DMS53 treated with DMSO at 0.1 percent for 48 hours (cell line): ENCODE measurements around the gene PCMTD2.

Source experiments
- DNase-seq: peaks from one replicate; lab custom pipeline; 2025; ENCODE audit not compliant: unreplicated experiment; lab: John Stamatoyannopoulos, UW

PCMTD2 gene

DNA sequence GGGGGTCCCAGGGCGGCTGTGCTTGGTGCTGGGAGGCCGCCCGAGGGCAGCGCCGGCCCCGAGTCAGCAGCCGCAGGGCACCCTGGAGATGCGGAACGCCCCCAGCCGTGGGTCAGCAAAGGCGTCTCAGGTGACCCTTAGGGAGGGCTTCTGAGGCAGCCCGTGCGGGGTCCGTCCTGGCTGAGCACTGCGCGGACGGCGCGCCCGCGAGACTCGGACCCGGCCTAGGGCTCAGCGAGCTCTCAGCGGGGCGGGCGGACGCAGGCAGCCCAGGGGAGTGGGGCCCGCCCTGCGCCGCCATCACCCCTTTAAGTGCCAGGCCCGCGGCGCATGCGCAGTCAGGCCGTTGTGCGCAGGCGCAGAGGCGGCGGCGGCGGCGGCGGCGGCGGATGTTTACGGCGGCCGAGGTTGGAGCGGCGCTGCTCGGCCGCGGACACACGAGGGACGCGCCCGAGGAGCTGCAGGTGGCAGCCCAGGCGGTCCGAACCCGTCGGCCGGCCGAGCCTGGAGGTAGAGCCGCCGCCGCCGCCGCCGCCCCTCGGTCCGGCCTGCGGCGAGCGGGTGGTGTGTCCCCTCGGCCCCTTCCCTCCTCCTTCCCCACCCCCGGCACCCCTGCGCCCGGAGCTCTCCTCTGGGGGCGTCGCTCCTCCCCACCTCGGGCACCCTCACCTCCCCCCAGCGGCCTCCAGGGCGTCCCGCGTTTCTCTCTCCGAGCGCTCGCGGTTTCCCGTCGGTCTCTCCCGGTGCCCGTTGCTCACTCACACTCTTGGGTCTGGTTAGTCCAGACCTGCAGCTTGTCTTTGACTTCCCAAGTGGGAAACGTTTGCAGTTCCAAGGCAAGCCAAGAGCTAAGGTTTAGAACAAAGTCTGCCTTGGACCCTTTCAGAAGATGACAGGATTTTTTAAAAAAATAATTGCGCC lies at the start of gene PCMTD2:
Gene PCMTD2 (plus strand): TSS at position 388 of the 921 bp plus-strand sequence. CDS start 4,218 bp downstream, outside the sequence.
- DNase-seq = peak; percentile 54

DNA sequence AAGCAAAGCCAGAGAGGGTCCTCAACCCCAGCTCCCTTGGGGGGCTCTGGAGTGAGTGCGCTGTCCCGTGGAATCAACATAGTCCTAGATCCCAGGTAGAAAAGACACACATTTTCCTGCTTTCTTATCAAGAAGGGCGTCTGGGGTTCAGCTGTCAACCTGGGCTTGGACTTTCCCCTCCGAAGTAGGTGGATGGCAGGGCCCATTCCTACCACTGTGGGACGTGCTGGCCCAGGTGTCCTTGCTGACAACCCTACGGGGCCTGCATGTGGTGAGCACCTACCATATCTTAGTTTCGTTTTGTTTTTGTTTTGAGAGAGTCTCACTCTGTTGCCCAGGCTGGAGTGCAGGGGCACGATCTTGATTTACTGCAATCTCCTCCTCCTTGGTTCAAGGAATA lies 48.9 kb upstream of the PCMTD2 start:
- DNase-seq = no peak

DNA sequence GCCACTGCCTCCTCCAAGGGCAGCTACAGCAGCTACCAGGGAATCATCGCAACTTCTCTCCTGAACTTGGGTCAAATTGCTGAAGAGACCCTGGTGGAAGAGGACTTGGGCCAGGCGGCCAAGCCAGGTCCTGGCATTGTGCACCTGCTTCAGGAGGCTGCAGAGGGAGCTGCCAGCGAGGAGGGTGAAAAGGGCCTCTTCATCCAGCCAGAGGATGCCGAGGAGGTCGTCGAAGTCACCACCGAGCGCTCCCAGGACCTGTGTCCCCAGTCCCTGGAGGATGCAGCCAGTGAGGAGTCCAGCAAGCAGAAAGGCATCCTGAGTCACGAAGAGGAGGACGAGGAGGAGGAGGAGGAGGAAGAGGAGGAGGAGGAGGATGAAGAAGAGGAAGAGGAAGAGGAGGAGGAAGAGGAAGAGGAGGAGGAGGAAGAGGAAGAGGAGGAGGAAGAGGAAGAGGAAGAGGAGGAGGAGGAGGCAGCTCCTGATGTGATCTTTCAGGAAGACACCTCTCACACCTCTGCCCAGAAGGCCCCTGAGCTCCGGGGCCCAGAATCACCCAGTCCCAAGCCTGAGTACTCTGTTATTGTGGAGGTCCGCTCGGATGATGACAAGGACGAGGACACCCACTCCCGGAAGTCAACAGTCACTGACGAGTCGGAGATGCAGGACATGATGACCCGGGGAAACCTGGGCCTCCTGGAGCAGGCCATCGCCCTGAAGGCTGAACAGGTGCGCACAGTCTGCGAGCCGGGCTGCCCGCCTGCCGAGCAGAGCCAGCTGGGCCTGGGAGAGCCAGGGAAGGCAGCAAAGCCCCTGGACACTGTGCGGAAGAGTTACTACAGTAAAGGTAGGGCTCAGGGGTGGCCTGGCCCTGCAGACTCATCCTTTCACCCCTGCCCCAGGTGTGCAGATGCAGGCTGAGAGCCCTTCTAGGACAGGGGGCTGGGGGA lies 47.6 kb upstream of the PCMTD2 start:
- DNase-seq = no peak

DNA sequence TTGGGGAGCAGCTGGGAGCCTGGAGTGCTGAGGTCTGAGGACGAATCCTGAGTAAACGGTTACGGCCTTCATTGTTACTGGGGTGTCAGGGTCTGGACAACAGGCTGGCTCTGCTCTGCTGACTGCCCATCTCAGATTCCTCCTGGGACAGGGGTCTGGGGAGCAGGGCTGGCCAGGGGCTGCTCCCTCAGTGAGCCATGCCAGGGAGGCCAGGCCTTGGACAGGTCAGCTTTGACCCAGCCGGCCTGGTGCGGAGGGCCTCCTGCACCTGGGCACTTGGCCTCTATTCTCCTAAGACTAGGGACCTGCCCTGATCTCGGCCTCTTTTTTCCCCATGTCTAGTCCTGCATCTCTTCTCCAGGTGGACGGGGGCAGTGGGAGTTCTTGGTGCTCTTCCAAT lies 46.4 kb upstream of the PCMTD2 start:
- no peak for DNase-seq

DNA sequence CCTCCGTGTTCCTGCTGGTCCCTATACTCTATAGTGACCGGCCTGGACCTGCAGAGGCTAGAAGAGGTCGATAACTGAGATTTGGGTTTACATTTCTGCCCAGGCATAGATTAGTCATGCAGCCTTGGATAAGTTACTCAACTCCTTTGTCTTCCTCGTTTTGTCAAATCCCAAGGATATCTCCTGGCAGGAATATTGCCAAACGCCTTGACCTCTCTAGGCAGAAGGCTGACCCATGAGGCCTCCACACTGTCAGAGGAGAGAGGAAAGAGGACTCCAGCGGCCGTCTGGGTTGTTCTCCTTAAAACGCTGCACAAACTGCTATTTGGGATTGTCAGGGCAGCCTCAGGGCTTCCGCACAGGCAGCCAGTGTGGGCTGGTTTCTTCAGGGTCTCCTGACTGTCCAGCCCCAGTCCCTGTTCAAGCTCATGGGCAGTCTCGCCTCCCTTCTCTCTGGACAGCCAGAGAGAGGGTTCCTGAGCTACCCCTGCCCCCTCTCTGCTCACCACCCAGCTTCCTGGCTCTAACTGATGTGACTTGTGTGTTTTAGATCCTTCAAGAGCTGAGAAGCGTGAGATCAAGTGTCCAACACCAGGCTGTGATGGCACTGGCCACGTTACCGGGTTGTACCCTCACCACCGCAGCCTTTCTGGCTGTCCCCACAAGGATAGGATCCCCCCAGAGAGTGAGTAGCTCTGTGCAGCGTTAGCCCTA lies 44.7 kb upstream of the PCMTD2 start:
- DNase-seq = no peak

DNA sequence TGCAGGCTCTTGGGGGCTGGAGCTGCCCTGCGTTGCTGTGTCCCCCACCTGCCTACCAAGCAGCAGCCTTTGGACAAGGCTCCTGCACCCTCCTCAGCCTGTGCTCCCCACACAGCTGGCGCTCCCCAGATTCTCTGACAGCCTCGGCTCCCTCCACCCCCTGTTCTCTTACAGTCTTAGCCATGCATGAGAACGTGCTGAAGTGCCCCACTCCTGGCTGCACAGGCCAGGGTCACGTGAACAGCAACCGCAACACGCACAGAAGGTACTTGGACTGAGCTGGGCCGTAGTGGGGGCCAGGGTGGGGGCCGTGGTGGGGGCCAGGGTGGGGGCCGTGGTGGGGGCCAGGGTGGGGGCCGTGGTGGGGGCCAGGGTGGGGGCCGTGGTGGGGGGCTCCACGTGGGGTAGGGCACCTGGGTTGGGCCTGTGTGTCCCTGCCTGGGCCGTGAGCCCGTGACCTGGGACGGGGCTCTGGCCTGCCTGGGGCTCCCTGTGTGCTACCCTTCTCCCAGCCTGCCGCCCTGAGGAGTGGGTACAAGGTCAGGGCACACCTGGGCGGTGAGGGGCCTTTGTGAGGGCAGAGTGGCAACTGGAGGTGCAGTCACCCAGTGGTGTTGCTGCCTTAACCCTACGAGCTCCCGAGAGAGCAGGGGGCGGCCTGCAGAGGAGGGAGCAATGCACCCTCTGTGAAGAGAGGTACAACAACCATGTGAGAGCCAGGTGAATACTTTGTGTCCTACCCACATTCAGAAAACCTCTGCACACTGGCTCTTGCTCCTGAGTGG lies 43.5 kb upstream of the PCMTD2 start:
- no peak for DNase-seq

DNA sequence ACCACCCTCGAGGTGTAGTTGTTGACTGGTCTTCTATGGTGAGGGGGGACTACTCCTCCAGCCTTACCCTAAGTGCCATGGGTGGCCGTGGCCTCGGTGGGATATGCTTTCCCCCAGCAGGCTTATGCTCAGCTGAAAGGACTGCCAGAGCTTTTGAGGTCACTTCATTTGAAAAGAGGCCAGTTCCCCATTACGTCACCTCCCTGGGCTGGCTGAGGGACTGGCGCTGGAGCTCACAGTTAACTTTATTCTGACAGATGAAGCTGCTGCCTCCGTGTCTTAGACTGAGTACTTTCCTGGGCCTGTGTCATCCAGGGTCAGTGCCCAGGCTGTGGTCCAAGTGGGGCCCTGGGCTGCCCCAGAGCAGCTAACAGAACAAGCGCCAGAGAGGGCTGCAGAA lies 42.8 kb upstream of the PCMTD2 start:
- no peak for DNase-seq

DNA sequence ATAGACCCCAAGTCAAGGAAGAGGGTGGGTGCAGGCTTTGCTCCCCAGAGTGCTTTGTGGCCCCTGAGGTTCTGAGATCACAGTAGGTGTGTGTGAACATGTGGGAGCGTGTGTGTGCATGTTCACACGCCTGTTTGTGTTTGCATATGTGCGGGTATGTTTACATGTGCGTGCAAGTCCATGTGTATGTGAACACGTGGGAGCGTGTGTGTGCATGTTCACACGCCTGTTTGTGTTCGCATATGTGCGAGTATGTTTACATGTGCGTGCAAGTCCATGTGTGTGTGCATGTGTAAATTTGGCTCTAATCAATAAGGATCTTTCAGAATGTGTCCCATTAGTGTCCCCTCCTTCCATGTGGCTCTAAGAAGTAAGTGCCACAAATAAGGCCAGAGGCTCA lies 41.4 kb upstream of the PCMTD2 start:
- DNase-seq = no peak

DNA sequence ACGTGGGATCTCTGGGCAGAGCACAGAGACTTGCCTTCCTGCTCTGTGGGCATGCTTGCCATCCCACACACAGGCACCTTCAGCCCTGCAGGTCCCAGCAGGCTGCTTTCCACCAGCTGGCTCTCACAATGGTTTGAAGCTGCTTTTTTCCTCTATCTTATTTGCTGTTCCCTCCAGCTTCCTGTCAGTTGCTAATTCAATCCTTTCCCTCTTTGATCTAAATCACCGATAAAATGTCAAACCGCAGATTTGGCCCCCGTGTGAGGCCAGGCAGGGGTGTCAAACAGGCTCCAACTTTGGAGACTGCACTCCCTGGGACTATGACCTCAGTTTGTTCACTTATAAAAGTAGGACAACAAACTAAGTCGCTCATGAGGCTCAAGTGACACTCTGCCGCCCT lies 40.6 kb upstream of the PCMTD2 start:
- no peak for DNase-seq

DNA sequence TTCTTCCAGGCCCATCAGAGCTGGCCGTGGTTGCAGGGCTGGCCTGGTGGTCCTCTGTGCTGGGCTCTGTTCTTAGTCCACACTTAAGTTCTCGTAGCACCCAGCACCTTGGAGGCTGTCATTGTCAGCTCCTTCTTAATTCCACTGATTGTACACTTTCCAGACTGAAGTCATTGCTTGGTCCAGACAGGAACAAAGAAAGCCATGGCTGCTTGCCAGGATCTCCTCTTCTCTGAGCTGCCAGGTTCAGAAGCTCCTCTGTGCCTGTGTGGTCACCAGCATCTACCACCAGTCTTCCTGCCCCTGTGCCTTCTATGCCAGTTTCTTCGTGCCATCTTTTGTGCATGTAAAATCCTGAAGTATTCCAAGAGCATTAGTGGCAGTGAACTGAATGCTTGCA lies 39.5 kb upstream of the PCMTD2 start:
- peak; percentile 6 for DNase-seq

DNA sequence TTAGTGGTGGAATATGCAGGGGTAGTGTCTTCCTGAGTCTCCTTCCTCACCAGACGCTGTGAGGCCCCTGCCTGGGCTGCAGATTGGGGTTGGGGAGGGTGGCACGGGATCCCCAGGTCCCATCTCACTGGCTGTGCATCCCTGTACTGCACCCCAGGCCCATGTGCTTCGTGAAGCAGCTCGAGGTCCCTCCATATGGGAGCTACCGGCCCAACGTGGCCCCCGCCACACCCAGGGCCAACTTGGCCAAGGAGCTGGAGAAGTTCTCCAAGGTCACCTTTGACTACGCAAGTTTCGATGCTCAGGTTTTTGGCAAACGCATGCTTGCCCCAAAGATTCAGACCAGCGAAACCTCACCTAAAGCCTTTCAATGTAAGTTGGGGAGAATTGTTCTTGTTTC lies 38.6 kb upstream of the PCMTD2 start:
- no peak for DNase-seq

DNA sequence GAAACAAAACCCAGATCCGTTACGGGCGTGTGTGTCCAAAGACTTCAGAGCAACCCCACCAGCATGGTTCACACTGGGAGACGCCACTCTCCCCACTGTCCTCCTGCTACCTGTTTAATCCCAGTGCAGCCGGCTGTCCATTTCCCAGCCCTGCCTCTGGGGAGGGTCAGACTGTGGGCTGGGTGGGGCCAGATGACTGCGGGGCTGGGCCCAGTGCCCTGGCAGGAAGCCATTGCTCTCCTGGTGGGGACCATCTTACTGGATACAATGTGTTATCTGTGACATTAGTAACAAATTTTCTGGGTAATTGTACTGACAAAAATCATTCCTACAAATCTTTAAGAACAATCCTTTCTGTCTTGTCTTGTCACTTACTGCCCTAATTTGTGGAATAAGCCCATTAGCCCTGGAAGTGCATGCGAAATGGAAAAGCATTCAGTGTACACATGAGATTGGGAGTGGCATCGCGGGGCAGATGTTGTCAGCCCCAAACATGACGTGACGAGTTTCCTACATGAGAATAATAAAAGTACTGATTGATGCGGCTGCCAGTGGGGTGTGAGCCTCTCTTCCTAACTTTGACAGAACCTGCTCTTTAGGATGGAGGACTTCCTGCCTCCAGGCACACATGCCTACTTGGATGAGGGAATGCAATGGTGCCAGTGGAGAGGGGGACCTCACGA lies 37.9 kb upstream of the PCMTD2 start:
- no peak for DNase-seq

DNA sequence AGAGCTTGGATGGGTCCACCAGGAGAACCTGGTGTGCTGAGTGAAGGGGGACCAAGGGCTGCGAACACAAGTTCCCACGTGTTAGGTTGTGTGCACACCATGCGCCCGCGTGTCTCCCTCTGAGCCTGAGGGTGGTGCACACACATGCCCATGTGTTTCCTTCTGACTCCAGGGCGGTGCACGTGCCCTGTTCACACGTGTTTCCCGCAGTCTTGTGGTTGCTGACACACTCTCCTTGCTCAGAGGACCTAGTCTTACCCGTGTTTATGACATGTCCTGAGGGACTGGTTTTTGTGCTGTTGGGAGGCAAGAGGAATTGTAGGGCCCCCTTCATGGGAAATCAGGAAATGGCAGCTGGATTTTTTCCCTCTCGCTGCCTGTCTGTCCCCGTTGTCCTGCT lies 36.3 kb upstream of the PCMTD2 start:
- DNase-seq = no peak

DNA sequence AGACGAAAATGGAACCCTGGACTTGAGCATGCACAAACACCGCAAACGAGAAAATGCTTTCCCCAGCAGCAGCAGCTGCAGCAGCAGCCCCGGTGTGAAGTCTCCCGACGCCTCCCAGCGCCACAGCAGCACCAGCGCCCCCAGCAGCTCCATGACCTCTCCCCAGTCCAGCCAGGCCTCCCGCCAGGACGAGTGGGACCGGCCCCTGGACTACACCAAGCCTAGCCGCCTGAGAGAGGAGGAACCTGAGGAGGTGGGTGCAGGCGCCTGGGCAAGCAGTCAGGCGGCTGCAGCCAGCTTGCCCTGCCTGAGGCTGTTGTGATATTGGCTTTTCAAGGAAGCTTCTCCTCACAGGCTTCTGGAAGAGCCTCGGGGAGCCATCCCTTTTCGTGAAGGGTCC lies 35.8 kb upstream of the PCMTD2 start:
- no peak for DNase-seq

DNA sequence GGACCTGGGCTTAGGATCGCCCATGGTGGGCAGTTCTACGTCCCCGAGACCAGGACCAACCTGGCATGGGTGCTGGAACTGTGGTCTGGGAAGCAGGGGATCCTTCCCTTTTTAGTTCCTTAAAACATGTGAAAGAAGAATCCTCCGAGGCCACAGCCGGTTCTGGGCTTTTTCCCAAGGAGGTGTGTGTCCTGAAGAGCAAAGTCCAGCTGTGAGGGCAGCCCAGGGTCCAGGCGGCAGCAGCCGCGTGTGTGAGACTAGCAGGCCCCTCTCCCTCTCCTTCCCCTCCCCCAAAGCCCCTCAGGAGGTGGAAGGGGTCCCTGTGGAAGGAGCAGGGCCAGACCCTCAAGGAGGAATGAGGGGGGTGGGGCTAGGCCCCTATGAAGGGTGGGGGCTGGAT lies 35.1 kb upstream of the PCMTD2 start:
- DNase-seq = no peak

DNA sequence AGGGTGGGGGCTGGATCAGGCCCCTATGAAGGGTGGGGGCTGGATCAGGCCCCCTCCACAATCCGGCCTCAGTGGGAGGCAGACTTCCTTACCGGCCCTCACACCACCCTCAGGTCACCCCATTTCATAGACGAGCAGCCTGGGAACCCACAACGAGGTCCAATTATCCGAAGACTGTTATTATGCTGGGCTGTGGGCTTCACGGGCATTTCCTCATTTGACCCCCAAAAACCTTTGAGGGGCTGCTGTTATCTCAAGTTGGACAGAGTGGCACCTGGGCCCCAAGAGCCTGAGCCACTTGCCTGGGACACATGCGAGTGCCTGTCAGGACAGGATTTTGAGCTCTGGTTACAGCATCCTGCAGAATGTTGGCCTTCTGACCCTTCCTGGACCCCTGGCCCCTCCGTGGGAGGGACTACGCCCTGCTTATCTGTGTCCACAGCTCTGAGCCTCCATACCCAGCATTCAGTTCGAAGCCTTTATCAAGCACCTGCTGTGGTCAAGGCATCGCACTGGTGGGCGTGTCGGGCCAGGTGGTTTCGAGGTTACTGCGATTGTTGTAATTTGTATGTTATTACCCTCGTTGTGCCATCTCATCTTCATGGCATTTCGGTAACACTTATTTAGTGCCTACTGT lies 34.5 kb upstream of the PCMTD2 start:
- DNase-seq = no peak

DNA sequence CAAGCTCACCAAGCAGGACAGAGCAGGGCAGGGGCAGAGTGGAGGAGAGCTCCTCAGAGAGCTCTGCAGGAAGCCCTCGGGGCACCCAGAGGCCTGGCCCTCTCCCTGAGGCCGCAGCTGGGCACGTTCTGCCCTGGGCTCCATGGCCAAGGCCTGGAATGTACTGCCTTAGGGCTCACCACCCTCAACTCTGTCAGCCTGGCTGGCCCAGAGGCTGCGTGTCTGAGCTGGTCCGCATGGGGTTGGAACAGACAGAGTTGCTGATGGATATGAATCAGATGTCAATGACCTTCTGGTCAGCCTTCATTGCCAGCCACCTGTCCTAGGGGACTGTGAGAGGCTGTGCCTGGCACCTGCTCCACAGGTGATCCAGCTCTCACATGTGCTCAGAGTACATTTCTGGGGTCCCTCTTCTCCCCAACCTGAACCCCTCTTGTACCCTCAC lies 33.2 kb upstream of the PCMTD2 start:
- DNase-seq = no peak

DNA sequence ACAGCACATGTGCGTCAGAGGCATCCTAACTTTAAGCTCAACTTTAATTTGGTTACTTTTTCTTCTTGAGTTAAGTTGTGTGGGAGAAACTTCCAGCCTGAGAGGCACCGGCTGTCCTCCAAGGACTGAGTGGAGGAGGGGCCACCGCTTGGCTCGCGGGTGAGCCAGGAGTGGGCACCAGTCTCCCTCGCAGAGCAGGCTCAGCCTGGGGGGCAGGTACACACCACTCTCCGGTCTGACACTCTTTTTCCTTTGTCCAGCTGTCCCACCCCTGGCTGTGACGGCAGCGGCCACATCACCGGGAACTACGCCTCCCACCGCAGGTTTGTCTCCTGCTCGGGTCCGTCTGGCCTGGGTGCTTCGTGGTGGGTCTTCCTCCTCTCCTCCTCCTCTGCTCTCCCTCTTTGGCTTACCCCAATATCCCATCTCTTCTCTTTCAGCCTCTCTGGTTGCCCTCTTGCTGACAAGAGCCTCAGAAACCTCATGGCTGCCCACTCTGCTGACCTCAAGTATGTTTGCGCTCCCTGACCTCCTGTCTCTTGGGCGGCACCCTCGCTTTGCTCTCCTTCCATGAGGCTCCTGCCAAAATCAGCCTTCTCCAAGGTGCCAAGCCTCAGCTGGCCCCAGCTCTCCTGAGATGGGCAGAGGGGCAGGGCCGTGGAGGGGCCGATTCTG lies 32.6 kb upstream of the PCMTD2 start:
- DNase-seq = no peak
